Spleen (tissue), 11 donors: ENCODE data around the gene SNX9. TPM values are rescaled to one million over a fixed set of nuclear protein-coding genes. Genes with fewer than 3 reads are reported as not detected.

Experiments used
- DNase-seq: peaks from one replicate; pipeline ENCODE4 v3.0.0-alpha.2; 2020
- H3K27ac ChIP-seq, 8 donors: fragments of 200-600 bp; sonication (generic) in 7 of 8; 1 replicate in 4 of 8; 2 replicates in 4 of 8; pipeline versions ENCODE4 v1.5.0 to v1.8.0; 2016 to 2021; ENCODE audit warnings: inconsistent platforms in 4 of 8, mild to moderate bottlenecking in 4 of 8, moderate library complexity in 1 of 8
- H3K27me3 ChIP-seq, 7 donors: fragments of 200-600 bp; sonication (generic) in 6 of 7; replicated peaks in 1 of 7; 1 replicate in 4 of 7; 2 replicates in 3 of 7; pipeline versions ENCODE4 v1.5.0 to v1.8.0; 2016 to 2021; ENCODE audit warnings: inconsistent platforms in 3 of 7, mild to moderate bottlenecking in 1 of 7
- H3K36me3 ChIP-seq, 6 donors: fragments of 200-600 bp; sonication (generic) in 5 of 6; 1 replicate in 4 of 6; 2 replicates in 2 of 6; pipeline versions ENCODE4 v1.5.0 to v1.8.0; 2016 to 2021; ENCODE audit warnings: inconsistent platforms in 2 of 6
- H3K4me1 ChIP-seq, 6 donors: fragments of 200-600 bp; sonication (generic) in 5 of 6; 1 replicate in 3 of 6; 2 replicates in 3 of 6; pipeline versions ENCODE4 v1.5.0 to v1.8.0; 2016 to 2021; ENCODE audit warnings: inconsistent platforms in 3 of 6
- H3K4me3 ChIP-seq, 8 donors: fragments of 200-600 bp; sonication (generic) in 7 of 8; 1 replicate in 4 of 8; 2 replicates in 4 of 8; pipeline versions ENCODE4 v1.5.0 to v1.8.0; 2016 to 2021; ENCODE audit warnings: inconsistent platforms in 4 of 8, mild to moderate bottlenecking in 4 of 8, moderate library complexity in 2 of 8
- H3K9me3 ChIP-seq, 8 donors: fragments of 200-600 bp; sonication (generic) in 7 of 8; 1 replicate in 4 of 8; 2 replicates in 4 of 8; pipeline versions ENCODE4 v1.5.0 to v1.8.0; 2016 to 2021; ENCODE audit warnings: inconsistent platforms in 4 of 8
- CTCF ChIP-seq, 11 experiments: fragments of 200-600 bp in 7 of 11; fragments of 450-650 bp in 4 of 11; sonication (generic) in 4 of 11; IDR thresholded peaks in 8 of 11; conservative IDR thresholded peaks in 3 of 11; 1 replicate in 7 of 11; 2 replicates in 4 of 11; pipeline versions ENCODE4 v1.4.0 to v1.8.0; 2016 to 2021; ENCODE audit warnings: antibody characterized with exemption in 11 of 11, inconsistent platforms in 4 of 11, mild to moderate bottlenecking in 1 of 11
- POLR2A ChIP-seq, 3 donors: fragments of 450-650 bp; IDR thresholded peaks; one replicate each; pipeline ENCODE4 v1.5.1; 2017; ENCODE audit warnings: antibody characterized with exemption in 3 of 3, mild to moderate bottlenecking in 1 of 3
- POLR2AphosphoS5 ChIP-seq, 3 donors: sonication (generic); formaldehyde crosslinking; IDR thresholded peaks; one replicate each; pipeline ENCODE4 v1.5.1; 2017; ENCODE audit warnings: antibody characterized with exemption in 3 of 3
- WGBS, 5 donors: extraction: QIAGEN DNeasy Blood & Tissue Kit in 3 of 5; methylation state at CpG; one replicate each; pipeline versions ENCODE4 v1.1.5 to v1.1.7; 2013 to 2018; 5-methylcytosine and 5-hydroxymethylcytosine counted together
- intact Hi-C: fragments of 100-400 bp; cut with DNase I; formaldehyde crosslinking; loops from one replicate; pipeline ENCODE4 v1.15.0; 2023; ENCODE audit warnings: low total_unique reads
- polyA plus RNA-seq, 3 donors: library from polyadenylated mRNA; stranded (reverse); fragments of 200-250 nt; gene quantifications; one replicate each; pipeline ENCODE4 v1.2.1, GENCODE V29; 2013
- total RNA-seq, 7 donors: library from RNA; depleted of rRNA in 3 of 7; stranded (reverse); fragments of >200 nt in 3 of 7; fragmentation: NEBNext Ultra II Directional in 4 of 7; extraction: Animal tissue kit (Norgen Biotek cat#: 25700) in 4 of 7; gene quantifications; one replicate each; pipeline versions ENCODE4 v1.1.0 to v1.2.1, GENCODE V29; 2016 to 2021
- donor health status: healthy with polysubstance abuse.
- donor health status: DM: no; HTN: no; CAD: no; lungs with moderate emphysema.
- donor health status: DM: no; HTN: no; CAD: no.
- donor health status: Bipolar disorder and iron deficiency.
- donor health status: healthy.
- donor health status: DM: no; HTN: no; CAD: no.
- donor health status: DM: yes; HTN: yes; CAD: no.

The SNX9 gene
- total and polyA plus RNA-seq, 10 donors, result 18.9 to 42.5 (median 31.8) TPM

GRCh38 chr6:157892363-157892877, 69.4 kb downstream of the SNX9 start:
- no peak for DNase-seq
- no peak for TF ChIP-seq POLR2AphosphoS5 (IDR thresholded peaks at IDR 0.05)
- no peak for TF ChIP-seq CTCF (IDR thresholded peaks at IDR 0.05 in 8 of 11, conservative IDR thresholded peaks at IDR 0.05 in 3 of 11)
- no peak for TF ChIP-seq POLR2A (IDR thresholded peaks at IDR 0.05)
- 61 to 84% (median 71%) methylated on average over 5 of the region's 5 CpGs for WGBS, 5 donors
- H3K27ac ChIP-seq, result peak overlapping the region in 1 of 8 donors; percentile 3
- H3K27me3 ChIP-seq, result no peaks in the 10 kb centered on the region
- peaks cover 0 to 37% (median 11%) of the 10 kb centered on the region in 6 donors for H3K36me3 ChIP-seq
- intact Hi-C loops, result no loop called here
- H3K4me3 ChIP-seq, result no peak overlapping the region
- H3K4me1 ChIP-seq, result peaks cover 0 to 18% (median 10%) of the 10 kb centered on the region in 6 donors
- no peaks in the 10 kb centered on the region for H3K9me3 ChIP-seq

- intact Hi-C loops, result no loop called here
- Histone ChIP-seq H3K27ac (no peak overlapping the region), H3K9me3 (no peaks in the 10 kb centered on the region), H3K27me3 (no peaks in the 10 kb centered on the region), H3K4me3 (no peak overlapping the region), H3K4me1 (peaks cover 0 to 18% (median 10%) of the 10 kb centered on the region in 6 donors), H3K36me3 (peaks cover 0 to 37% (median 16%) of the 10 kb centered on the region in 6 donors)
- TF ChIP-seq POLR2A (IDR thresholded peaks at IDR 0.05), result no peak
- TF ChIP-seq POLR2AphosphoS5 (IDR thresholded peaks at IDR 0.05), result no peak
- no peak for TF ChIP-seq CTCF (IDR thresholded peaks at IDR 0.05 in 8 of 11, conservative IDR thresholded peaks at IDR 0.05 in 3 of 11)
- 67 to 89% (median 80%) methylated on average over 4 of the region's 4 CpGs for WGBS, 5 donors
- no peak for DNase-seq
Measured at GRCh38 chr6:157893238-157893637, 70.2 kb downstream of the SNX9 start.

- H3K4me1 ChIP-seq, result peaks cover 0 to 18% (median 10%) of the 10 kb centered on the region in 6 donors
- H3K27ac ChIP-seq, result no peak overlapping the region
- no peak for DNase-seq
- H3K36me3 ChIP-seq, result peaks cover 0 to 48% (median 19%) of the 10 kb centered on the region in 6 donors
- WGBS, 5 donors, result 91 to 97% (median 96%) methylated on average over 3 of the region's 3 CpGs
- no peaks in the 10 kb centered on the region for H3K27me3 ChIP-seq
- TF ChIP-seq POLR2AphosphoS5 (IDR thresholded peaks at IDR 0.05) (no peak), POLR2A (IDR thresholded peaks at IDR 0.05) (no peak), CTCF (IDR thresholded peaks at IDR 0.05 in 8 of 11, conservative IDR thresholded peaks at IDR 0.05 in 3 of 11) (no peak)
- no peak overlapping the region for H3K4me3 ChIP-seq
- H3K9me3 ChIP-seq, result no peaks in the 10 kb centered on the region
- intact Hi-C loops, result no loop called here
Measured at GRCh38 chr6:157895585-157895984, 72.5 kb downstream of the SNX9 start.

- no peak for DNase-seq
- H3K27ac ChIP-seq, result no peak overlapping the region
- H3K4me1 ChIP-seq, result peaks cover 0 to 9% (median 2%) of the 10 kb centered on the region in 6 donors
- peaks cover 0 to 61% (median 23%) of the 10 kb centered on the region in 6 donors for H3K36me3 ChIP-seq
- intact Hi-C loops, result no loop called here
- H3K4me3 ChIP-seq, result no peak overlapping the region
- H3K9me3 ChIP-seq, result no peaks in the 10 kb centered on the region
- TF ChIP-seq CTCF (IDR thresholded peaks at IDR 0.05 in 8 of 11, conservative IDR thresholded peaks at IDR 0.05 in 3 of 11) (no peak), POLR2AphosphoS5 (IDR thresholded peaks at IDR 0.05) (no peak), POLR2A (IDR thresholded peaks at IDR 0.05) (no peak)
- WGBS, 5 donors, result 79 to 98% (median 87%) methylated on average over 2 to 4 of the region's 4 CpGs
- H3K27me3 ChIP-seq, result no peaks in the 10 kb centered on the region
Measured at GRCh38 chr6:157896932-157897331, 73.9 kb downstream of the SNX9 start.
